Melanocyte of skin (primary cell): ENCODE data around the gene FANCC. TPM values are rescaled to one million over a fixed set of nuclear protein-coding genes. Genes with fewer than 3 reads are reported as not detected.

Source experiments
- small RNA-seq, 2 donors: library from RNA; depleted of rRNA; stranded (forward); fragments of <200 nt; gene quantifications; one replicate each; pipeline ENCODE3, GENCODE V24; 2012
- total RNA-seq, 2 donors: library from RNA; depleted of rRNA; stranded (reverse); fragments of >200 nt; gene quantifications; 2 replicates each; pipeline ENCODE4 v1.2.3, GENCODE V29; 2012

Gene FANCC, protein sequence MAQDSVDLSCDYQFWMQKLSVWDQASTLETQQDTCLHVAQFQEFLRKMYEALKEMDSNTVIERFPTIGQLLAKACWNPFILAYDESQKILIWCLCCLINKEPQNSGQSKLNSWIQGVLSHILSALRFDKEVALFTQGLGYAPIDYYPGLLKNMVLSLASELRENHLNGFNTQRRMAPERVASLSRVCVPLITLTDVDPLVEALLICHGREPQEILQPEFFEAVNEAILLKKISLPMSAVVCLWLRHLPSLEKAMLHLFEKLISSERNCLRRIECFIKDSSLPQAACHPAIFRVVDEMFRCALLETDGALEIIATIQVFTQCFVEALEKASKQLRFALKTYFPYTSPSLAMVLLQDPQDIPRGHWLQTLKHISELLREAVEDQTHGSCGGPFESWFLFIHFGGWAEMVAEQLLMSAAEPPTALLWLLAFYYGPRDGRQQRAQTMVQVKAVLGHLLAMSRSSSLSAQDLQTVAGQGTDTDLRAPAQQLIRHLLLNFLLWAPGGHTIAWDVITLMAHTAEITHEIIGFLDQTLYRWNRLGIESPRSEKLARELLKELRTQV
- total RNA-seq, result 10 to 100 TPM in 1 of 2 donors, 1 to 10 TPM in 1; 6.5 to 13.3 TPM

DNA sequence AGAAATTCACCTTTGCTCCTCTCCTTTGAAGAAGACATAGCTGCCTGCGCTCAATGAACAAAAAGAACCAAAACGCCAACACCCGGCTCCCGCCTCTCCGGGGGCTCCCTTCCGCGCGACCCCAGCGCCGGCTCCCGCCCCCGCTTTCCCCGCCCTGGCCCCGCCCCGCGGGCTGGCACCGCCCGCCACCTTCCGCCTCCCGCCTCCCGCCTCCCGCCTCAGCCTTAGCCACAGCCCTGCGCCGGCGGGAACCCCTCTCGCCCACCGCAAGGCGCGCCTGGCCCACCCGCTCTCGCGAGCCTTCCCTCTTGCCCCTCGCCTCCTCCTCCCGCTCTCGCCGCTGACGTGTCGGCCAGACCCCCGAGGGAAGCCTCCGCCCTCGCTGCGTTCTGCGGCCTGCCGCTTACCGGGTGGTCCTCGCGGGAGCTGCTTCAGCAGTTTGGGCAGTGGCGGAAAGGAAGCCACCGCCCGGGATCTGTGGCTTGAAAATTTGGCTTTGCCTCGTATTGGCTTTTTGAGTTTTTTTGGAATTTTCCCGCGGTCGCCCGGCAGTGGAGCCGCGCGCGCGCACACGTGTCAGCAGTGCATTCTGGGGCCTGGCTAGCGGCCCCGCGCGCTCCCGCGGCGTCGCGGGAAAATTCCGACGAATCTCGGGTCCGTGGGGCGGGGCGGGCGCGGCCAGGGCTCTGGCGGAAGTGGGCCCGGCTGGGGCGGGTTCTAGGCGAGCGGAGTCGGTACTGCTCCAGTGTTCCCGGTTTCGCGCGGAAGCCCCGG, at the start of gene FANCC:
Gene FANCC (minus strand): TSS at position 591 of the 774 bp plus-strand sequence. CDS start 68,418 bp downstream, outside the sequence.

Small RNA genes lying within 50 kb of the gene (small RNA-seq; reads per million reads assigned to genes)
- gene MIR23B, result 6,628 to 9,292 reads per million in 2 donors
- gene MIR27B, result 7,901 to 8,464 reads per million in 2 donors
- 0 reads per million in 2 donors for gene MIR3074
- gene MIR6081, result 0 to 0.26 reads per million in 2 donors
- gene RNA5SP288, result 1.4 to 3.5 reads per million in 2 donors

Other genes with a start within 250 kb of the FANCC start
- 1 to 10 TPM; 5.2 to 6.0 TPM for gene PTCH1, start 199.3 kb upstream of the FANCC start, total RNA-seq